Measurements from ENCODE around the gene KRT7.

DNA sequence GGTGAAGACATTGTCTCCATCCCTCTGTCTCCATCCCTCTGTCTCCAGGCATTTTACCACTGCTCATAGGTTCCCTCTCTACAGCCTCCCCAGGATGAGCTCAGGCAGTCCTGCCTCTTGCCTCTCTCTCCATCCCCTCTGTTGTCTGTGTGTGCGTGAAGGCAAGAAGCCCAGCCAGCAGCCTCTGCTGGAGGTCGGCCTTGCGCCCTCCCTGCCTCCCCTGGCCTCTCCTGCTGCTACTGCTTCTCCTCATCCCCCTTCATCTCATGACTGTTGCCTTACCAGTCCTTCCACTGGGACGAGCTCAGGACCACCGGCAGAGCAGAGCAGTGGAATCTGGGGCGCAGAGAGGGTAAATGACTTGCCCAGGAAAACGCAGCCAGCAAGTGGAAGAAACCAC is 44.4 kb upstream of the KRT7 start:
- TF ChIP-seq POLR2A (IDR thresholded peaks at IDR 0.05) (no peak), CTCF (IDR thresholded peaks at IDR 0.05) (no peak)

Data from thyroid gland (tissue), 4 donors.